Loucy (cell line): ENCODE measurements around the gene ANKZF1.

Experiments
- H2AFZ ChIP-seq: fragments of 200-600 bp; sonication (generic); 2 replicates; pipeline ENCODE4 v1.6.0; 2016; ENCODE audit warnings: antibody characterized with exemption, mild to moderate bottlenecking, low read length, moderate library complexity
- H3F3A ChIP-seq: fragments of 200-600 bp; 2 replicates; pipeline ENCODE4 v1.6.0; 2016; ENCODE audit warnings: antibody characterized with exemption, low read depth, mild to moderate bottlenecking
- H3K27me3 ChIP-seq: fragments of 200-600 bp; sonication (generic); 2 replicates; pipeline ENCODE4 v1.6.1; 2014; ENCODE audit warnings: low read length, mild to moderate bottlenecking; ENCODE audit not compliant: insufficient read depth, poor library complexity, severe bottlenecking
- H3K36me3 ChIP-seq: fragments of 200-600 bp; sonication (generic); 2 replicates; pipeline ENCODE4 v1.6.1; 2016; ENCODE audit warnings: low read length; ENCODE audit not compliant: insufficient read depth
- H3K4me1 ChIP-seq: fragments of 200-600 bp; sonication (generic); 2 replicates; pipeline ENCODE4 v1.5.1; 2014; ENCODE audit warnings: low read length, mild to moderate bottlenecking; ENCODE audit not compliant: insufficient read depth, poor library complexity, severe bottlenecking
- H3K4me2 ChIP-seq: fragments of 200-600 bp; sonication (generic); 2 replicates; pipeline ENCODE4 v1.6.0; 2014; ENCODE audit warnings: antibody characterized with exemption, low read length, low read depth, mild to moderate bottlenecking; ENCODE audit not compliant: poor library complexity, severe bottlenecking
- H3K4me3 ChIP-seq: fragments of 200-600 bp; sonication (generic); 2 replicates; pipeline ENCODE4 v1.5.1; 2014; ENCODE audit warnings: low read length, mild to moderate bottlenecking, mixed read lengths; ENCODE audit not compliant: poor library complexity, severe bottlenecking
- H3K79me2 ChIP-seq: fragments of 200-600 bp; sonication (generic); 2 replicates; pipeline ENCODE4 v1.6.1; 2014; ENCODE audit warnings: low read length; ENCODE audit not compliant: insufficient read depth
- H3K9ac ChIP-seq: fragments of 200-600 bp; sonication (generic); 2 replicates; pipeline ENCODE4 v1.6.0; 2014; ENCODE audit warnings: mild to moderate bottlenecking, low read depth, low read length, moderate library complexity; ENCODE audit not compliant: poor library complexity, severe bottlenecking
- H3K9me2 ChIP-seq: fragments of 200-600 bp; sonication (generic); replicated peaks from 2 replicates; pipeline ENCODE4 v1.6.1; 2016; ENCODE audit warnings: low read depth, low read length, mixed read lengths
- H3K9me3 ChIP-seq: fragments of 200-600 bp; sonication (generic); 2 replicates; pipeline ENCODE4 v1.6.1; 2014; ENCODE audit warnings: mild to moderate bottlenecking, antibody characterized with exemption, low read length, low read depth; ENCODE audit not compliant: insufficient read depth
- H4K20me1 ChIP-seq: fragments of 200-600 bp; sonication (generic); 2 replicates; pipeline ENCODE4 v1.6.0; 2014; ENCODE audit warnings: antibody characterized with exemption, low read length, mild to moderate bottlenecking; ENCODE audit not compliant: insufficient read depth, poor library complexity, severe bottlenecking
- EZH2phosphoT487 ChIP-seq: fragments of 200-600 bp; IDR thresholded peaks from 2 replicates; pipeline ENCODE4 v1.6.1; 2018; ENCODE audit warnings: antibody characterized with exemption, mild to moderate bottlenecking, moderate library complexity, borderline replicate concordance
- TF ChIP-seq, protein P1 (sequence below): fragments of 200-600 bp; sonication (generic); conservative IDR thresholded peaks from 2 replicates; pipeline ENCODE4 v1.5.1; 2014; ENCODE audit warnings: mild to moderate bottlenecking, antibody characterized with exemption, low read length

ANKZF1 gene

DNA sequence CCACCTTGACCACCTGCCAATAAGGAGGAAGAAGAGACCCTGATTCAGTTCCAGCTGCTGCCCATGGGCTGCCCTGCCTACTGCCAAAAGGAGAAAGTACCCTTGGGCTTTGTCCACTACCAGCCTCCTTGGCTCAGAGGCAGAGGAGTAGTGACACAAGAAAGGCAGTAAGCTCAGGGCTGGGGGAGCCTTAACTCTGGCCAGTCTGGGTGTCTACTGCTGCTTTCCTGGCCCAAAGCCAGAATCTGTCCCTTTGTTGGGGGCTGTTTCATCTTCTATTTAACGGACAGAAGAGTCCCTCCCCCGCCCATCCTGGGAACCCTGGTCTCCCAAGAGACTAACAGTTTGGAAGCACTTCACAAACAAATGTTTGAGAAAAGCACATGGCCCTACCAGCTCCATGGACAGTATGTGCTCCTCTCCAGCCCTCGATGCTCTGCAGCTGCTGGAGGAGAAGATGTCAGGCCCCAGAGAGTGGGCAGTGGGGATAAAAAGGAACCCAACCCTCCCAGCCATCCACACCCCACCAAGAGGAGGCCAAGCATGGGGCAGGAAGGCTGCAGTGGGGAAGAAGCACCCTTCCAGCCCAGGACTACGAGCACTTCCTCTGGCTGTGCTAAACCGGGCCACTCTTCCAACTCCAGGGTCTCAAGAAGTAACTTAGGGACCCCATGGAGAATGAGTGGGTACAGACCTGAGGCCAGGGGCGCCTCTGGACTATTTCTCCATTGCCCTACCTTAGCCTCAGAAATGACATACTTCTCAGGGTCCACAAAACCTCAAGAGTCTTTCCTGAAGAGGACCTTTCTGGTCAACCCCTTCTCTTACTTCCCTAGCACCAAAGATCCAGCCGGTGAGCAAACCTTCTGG lies 1.3 kb upstream of the ANKZF1 start:
- Histone ChIP-seq H3K9me3 (no peaks in the 10 kb centered on the region), H2AFZ (peak overlapping the region; percentile 93; the same call in 1 of the 2 replicates), H3K9ac (peak overlapping the region; percentile 92), H3K27me3 (no peaks in the 10 kb centered on the region), H3K4me1 (peaks cover 20% of the 10 kb centered on the region), H3K79me2 (peaks cover 57% of the 10 kb centered on the region), H3K4me3 (peak overlapping the region; percentile 89), H4K20me1 (peaks cover 16% of the 10 kb centered on the region), H3F3A (no peaks in the 10 kb centered on the region), H3K36me3 (peaks cover 44% of the 10 kb centered on the region; the same call in 1 of the 2 replicates), H3K9me2 (no peaks in the 10 kb centered on the region), H3K4me2 (peak overlapping the region; percentile 88)
- TF ChIP-seq, protein P1, sequence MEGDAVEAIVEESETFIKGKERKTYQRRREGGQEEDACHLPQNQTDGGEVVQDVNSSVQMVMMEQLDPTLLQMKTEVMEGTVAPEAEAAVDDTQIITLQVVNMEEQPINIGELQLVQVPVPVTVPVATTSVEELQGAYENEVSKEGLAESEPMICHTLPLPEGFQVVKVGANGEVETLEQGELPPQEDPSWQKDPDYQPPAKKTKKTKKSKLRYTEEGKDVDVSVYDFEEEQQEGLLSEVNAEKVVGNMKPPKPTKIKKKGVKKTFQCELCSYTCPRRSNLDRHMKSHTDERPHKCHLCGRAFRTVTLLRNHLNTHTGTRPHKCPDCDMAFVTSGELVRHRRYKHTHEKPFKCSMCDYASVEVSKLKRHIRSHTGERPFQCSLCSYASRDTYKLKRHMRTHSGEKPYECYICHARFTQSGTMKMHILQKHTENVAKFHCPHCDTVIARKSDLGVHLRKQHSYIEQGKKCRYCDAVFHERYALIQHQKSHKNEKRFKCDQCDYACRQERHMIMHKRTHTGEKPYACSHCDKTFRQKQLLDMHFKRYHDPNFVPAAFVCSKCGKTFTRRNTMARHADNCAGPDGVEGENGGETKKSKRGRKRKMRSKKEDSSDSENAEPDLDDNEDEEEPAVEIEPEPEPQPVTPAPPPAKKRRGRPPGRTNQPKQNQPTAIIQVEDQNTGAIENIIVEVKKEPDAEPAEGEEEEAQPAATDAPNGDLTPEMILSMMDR = no peak
- TF ChIP-seq EZH2phosphoT487 = no peak

DNA sequence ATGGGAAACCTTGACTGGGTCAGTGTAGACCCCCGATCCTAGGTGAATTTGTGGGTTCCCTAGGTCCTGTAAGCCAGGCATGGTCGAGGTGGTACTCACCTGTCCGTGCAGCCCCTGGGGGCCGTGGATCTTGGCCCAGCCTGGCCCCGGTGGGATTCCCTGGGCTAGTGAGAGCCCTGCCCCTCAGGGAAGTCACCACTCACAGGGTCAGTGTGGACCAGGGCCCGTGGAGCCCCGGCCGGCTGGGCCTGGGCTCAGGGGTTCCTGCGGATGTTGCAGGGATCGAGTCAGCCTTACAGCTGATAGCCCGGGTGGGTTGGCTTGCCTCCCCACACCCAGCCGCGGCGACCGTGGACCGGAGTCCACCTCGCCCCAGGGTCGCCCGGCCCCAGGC lies 698 bp upstream of the ANKZF1 start:
- Histone ChIP-seq H3K4me2 (peak overlapping the region; percentile 88), H2AFZ (peak overlapping the region; percentile 93; the same call in 1 of the 2 replicates), H3K36me3 (peaks cover 44% of the 10 kb centered on the region; the same call in 1 of the 2 replicates), H3K4me3 (peak overlapping the region; percentile 89), H3K27me3 (no peaks in the 10 kb centered on the region), H3K4me1 (peaks cover 20% of the 10 kb centered on the region), H4K20me1 (peaks cover 18% of the 10 kb centered on the region), H3F3A (no peaks in the 10 kb centered on the region), H3K9ac (peak overlapping the region; percentile 92), H3K9me3 (no peaks in the 10 kb centered on the region), H3K79me2 (peaks cover 64% of the 10 kb centered on the region), H3K9me2 (no peaks in the 10 kb centered on the region)
- TF ChIP-seq, protein P1 = no peak
- TF ChIP-seq EZH2phosphoT487 = no peak

DNA sequence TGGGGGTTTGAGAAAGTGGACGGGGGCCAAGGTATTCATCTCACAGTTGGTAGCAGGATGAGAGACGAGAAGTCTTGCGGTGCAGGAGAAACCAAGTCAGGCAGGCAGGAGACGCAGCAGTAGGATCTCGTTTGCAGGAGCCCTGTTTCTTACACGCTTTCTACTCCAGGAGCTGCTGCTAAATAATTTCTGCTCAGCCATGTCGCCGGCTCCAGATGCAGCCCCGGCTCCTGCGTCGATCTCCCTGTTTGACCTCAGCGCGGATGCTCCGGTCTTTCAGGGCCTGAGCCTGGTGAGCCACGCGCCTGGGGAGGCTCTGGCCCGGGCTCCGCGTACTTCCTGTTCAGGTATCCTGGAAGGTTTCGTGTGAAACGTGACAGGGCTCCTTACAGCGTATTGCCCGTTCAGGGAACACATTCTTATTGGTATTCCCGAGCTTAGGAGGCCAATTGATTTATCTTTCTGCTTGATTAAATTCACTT lies 494 bp downstream of the ANKZF1 start:
- H3K4me1 ChIP-seq = peaks cover 20% of the 10 kb centered on the region
- H3K4me2 ChIP-seq = peak overlapping the region; percentile 92
- no peaks in the 10 kb centered on the region for H3K27me3 ChIP-seq
- peak overlapping the region; percentile 92 for H3K9ac ChIP-seq
- no peaks in the 10 kb centered on the region for H3F3A ChIP-seq
- no peaks in the 10 kb centered on the region for H3K9me2 ChIP-seq
- peak overlapping the region; percentile 89 for H3K4me3 ChIP-seq
- peaks cover 18% of the 10 kb centered on the region for H4K20me1 ChIP-seq
- H2AFZ ChIP-seq = peak overlapping the region; percentile 56; the same call in 1 of the 2 replicates
- H3K79me2 ChIP-seq = peaks cover 68% of the 10 kb centered on the region
- TF ChIP-seq, protein P1 = no peak
- TF ChIP-seq EZH2phosphoT487 = no peak
- H3K9me3 ChIP-seq = no peaks in the 10 kb centered on the region
- peaks cover 44% of the 10 kb centered on the region; the same call in 1 of the 2 replicates for H3K36me3 ChIP-seq
